Suprapubic skin (tissue), 3 donors: ENCODE results near the gene ZNF785.

ENCODE experiments used
- POLR2AphosphoS5 ChIP-seq, 3 donors: sonication (generic); formaldehyde crosslinking; IDR thresholded peaks; one replicate each; pipeline ENCODE4 v1.6.1; 2017; ENCODE audit warnings: antibody characterized with exemption in 3 of 3
- TF ChIP-seq, protein P1 (sequence below), 2 donors: fragments of 200-600 bp in 1 of 2; fragments of 450-650 bp in 1 of 2; sonication (generic) in 1 of 2; IDR thresholded peaks; one replicate each; pipeline ENCODE4 v1.5.1; 2016 to 2019; ENCODE audit warnings: antibody characterized with exemption in 2 of 2, mild to moderate bottlenecking in 1 of 2, moderate library complexity in 1 of 2

DNA sequence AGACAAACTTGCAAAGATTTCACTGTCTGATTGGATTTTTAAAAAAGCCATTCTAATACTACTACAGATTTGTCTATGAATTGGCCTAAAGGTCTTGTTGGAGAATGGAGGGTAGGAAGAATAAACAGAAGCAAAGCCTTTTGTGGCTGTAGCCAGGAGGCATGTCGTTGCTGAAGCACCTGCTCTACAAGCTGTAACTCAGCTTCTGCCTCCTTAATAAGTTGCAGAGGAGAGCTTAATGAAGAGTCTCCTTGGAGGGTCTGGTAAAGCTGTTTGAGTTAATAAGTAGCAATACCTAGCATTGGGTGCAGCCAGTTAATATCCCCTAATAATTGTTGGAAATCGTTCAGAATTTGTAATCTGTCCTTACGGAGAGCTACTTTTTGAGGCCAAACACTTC, 34.7 kb upstream of the ZNF785 start:
- TF ChIP-seq, protein P1, sequence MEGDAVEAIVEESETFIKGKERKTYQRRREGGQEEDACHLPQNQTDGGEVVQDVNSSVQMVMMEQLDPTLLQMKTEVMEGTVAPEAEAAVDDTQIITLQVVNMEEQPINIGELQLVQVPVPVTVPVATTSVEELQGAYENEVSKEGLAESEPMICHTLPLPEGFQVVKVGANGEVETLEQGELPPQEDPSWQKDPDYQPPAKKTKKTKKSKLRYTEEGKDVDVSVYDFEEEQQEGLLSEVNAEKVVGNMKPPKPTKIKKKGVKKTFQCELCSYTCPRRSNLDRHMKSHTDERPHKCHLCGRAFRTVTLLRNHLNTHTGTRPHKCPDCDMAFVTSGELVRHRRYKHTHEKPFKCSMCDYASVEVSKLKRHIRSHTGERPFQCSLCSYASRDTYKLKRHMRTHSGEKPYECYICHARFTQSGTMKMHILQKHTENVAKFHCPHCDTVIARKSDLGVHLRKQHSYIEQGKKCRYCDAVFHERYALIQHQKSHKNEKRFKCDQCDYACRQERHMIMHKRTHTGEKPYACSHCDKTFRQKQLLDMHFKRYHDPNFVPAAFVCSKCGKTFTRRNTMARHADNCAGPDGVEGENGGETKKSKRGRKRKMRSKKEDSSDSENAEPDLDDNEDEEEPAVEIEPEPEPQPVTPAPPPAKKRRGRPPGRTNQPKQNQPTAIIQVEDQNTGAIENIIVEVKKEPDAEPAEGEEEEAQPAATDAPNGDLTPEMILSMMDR (IDR thresholded peaks at IDR 0.05): no peak
- TF ChIP-seq POLR2AphosphoS5 (IDR thresholded peaks at IDR 0.05): no peak
